Mesendoderm (in vitro differentiated cells): ENCODE results near the gene ITPRIP.

Experiments used
- DNase-seq: peaks from one replicate; pipeline ENCODE4 v3.0.0; 2013
- H2AK5ac ChIP-seq: 2 replicates; pipeline ENCODE4 v1.6.1; 2013; ENCODE audit warnings: low read length, inconsistent platforms
- H2BK120ac ChIP-seq: 2 replicates; pipeline ENCODE4 v1.6.1; 2013; ENCODE audit warnings: low read depth, mild to moderate bottlenecking, low read length, moderate library complexity, mixed read lengths
- H2BK15ac ChIP-seq: replicated peaks from 2 replicates; pipeline ENCODE4 v1.6.1; 2013; ENCODE audit warnings: low read depth, mild to moderate bottlenecking, moderate library complexity
- H2BK5ac ChIP-seq: 2 replicates; pipeline ENCODE4 v1.6.1; 2013; ENCODE audit warnings: low read length, inconsistent platforms
- H3K18ac ChIP-seq: 2 replicates; pipeline ENCODE4 v1.6.1; 2013; ENCODE audit warnings: mild to moderate bottlenecking, low read length, mixed read lengths
- H3K23ac ChIP-seq: one replicate; pipeline ENCODE4 v1.6.1; 2013; ENCODE audit warnings: low read length
- H3K27ac ChIP-seq: 2 replicates; pipeline ENCODE4 v1.5.1; 2013; ENCODE audit warnings: low read depth, mild to moderate bottlenecking, inconsistent platforms, low read length, moderate library complexity
- H3K27me3 ChIP-seq: 2 replicates; pipeline ENCODE4 v1.6.1; 2013; ENCODE audit warnings: low read length, control low read depth, mild to moderate bottlenecking, inconsistent platforms; ENCODE audit not compliant: insufficient read depth, poor library complexity
- H3K36me3 ChIP-seq: 2 replicates; pipeline ENCODE4 v1.6.1; 2013; ENCODE audit warnings: low read length, inconsistent platforms; ENCODE audit not compliant: control insufficient read depth, insufficient read depth
- H3K4ac ChIP-seq: one replicate; pipeline ENCODE4 v1.6.1; 2013; ENCODE audit warnings: low read depth, mild to moderate bottlenecking, low read length, moderate library complexity
- H3K4me1 ChIP-seq: 2 replicates; pipeline ENCODE4 v1.6.1; 2013; ENCODE audit warnings: low read depth, low read length, inconsistent platforms; ENCODE audit not compliant: control insufficient read depth
- H3K4me2 ChIP-seq: 2 replicates; pipeline ENCODE4 v1.6.1; 2013; ENCODE audit warnings: low read length
- H3K4me3 ChIP-seq: 2 replicates; pipeline ENCODE4 v1.5.1; 2013; ENCODE audit warnings: mild to moderate bottlenecking, low read length
- H3K56ac ChIP-seq: one replicate; pipeline ENCODE4 v1.6.1; 2013; ENCODE audit warnings: low read length
- H3K79me1 ChIP-seq: 2 replicates; pipeline ENCODE4 v1.6.1; 2013; ENCODE audit warnings: low read length, inconsistent platforms
- H3K79me2 ChIP-seq: 2 replicates; pipeline ENCODE4 v1.6.1; 2013; ENCODE audit warnings: mild to moderate bottlenecking, low read length; ENCODE audit not compliant: control insufficient read depth, insufficient read depth
- H3K9ac ChIP-seq: 2 replicates; pipeline ENCODE4 v1.6.1; 2013; ENCODE audit warnings: low read length, inconsistent platforms
- H4K5ac ChIP-seq: one replicate; pipeline ENCODE4 v1.6.1; 2013; ENCODE audit warnings: low read length
- H4K8ac ChIP-seq: one replicate; pipeline ENCODE4 v1.6.1; 2013; ENCODE audit warnings: low read depth, mild to moderate bottlenecking, control low read depth, low read length, moderate library complexity
- WGBS: extraction: QIAGEN DNeasy Blood & Tissue Kit; methylation state at CpG from one replicate; pipeline ENCODE4 v1.1.7; 2013; ENCODE audit warnings: low lambda C conversion rate, missing lambda C conversion rate; ENCODE audit not compliant: insufficient coverage; ENCODE audit errors: extremely low coverage; 5-methylcytosine and 5-hydroxymethylcytosine counted together

Gene ITPRIP

DNA sequence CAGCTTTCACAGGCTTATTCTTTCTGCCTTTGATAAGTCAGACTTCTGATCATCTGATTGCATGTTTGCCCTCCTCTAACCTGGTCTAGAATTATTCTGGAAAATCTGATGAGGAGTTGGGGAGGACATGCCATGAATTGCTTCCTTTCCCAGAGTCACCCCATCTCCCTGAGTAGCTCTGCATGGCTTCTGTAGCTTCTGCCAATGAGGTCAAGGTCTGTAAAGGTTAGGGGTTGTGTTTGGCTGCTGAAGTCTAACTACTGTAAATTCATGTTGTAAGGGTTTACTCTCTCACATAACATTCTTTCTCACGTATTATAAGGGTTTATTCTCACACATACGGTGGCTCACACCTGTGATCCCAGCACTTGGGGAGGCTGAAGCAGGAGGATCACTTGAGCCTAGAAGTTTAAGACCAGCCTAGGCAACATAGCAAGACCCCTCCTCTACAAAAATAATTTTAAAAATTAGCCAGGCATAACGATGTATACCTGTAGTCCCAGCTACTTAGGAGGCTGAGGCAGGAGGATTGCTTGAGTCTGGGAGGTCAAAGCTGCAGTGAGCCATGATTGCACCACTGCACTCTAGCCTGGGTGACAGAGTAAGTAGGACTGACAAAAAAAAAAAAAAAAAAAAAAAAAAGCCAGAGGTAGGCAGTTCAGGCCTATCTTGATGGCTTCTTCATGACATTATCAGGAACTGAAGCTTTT, 58.6 kb downstream of the ITPRIP start:
- Histone ChIP-seq H3K56ac (no peak overlapping the region), H3K27me3 (no peaks in the 10 kb centered on the region), H3K4me1 (peaks cover 5% of the 10 kb centered on the region), H3K4me2 (no peak overlapping the region), H3K4ac (no peak overlapping the region), H3K79me1 (no peaks in the 10 kb centered on the region), H4K5ac (no peak overlapping the region), H2BK15ac (no peak overlapping the region), H3K9ac (no peak overlapping the region), H2BK120ac (no peak overlapping the region), H3K18ac (no peak overlapping the region), H3K36me3 (no peaks in the 10 kb centered on the region), H3K27ac (no peak overlapping the region), H4K8ac (no peak overlapping the region), H3K4me3 (no peak overlapping the region), H3K79me2 (no peaks in the 10 kb centered on the region), H2AK5ac (no peak overlapping the region), H2BK5ac (no peak overlapping the region), H3K23ac (no peak overlapping the region)
- no CpG with 5 or more reads among the region's 3 CpGs for WGBS
- no peak for DNase-seq

DNA sequence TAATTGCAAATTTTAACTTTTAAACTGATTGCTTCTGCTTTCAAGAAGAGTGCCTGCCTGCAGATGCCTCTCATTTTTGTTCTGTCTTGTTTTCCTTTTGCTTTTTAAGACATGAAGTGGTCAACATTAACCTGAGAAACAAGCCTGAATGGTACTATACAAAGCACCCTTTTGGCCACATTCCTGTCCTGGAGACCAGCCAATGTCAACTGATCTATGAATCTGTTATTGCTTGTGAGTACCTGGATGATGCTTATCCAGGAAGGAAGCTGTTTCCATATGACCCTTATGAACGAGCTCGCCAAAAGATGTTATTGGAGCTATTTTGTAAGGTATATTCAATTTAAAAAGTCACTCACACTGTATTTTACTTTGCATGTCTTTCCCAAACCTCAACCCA, 60.5 kb downstream of the ITPRIP start:
- Histone ChIP-seq H4K8ac (no peak overlapping the region), H3K56ac (no peak overlapping the region), H3K4me3 (no peak overlapping the region), H3K79me1 (no peaks in the 10 kb centered on the region), H4K5ac (no peak overlapping the region), H3K9ac (no peak overlapping the region), H3K4me1 (peaks cover 5% of the 10 kb centered on the region), H2BK120ac (no peak overlapping the region), H3K27me3 (no peaks in the 10 kb centered on the region), H2AK5ac (no peak overlapping the region), H2BK5ac (no peak overlapping the region), H3K27ac (no peak overlapping the region), H3K23ac (no peak overlapping the region), H3K79me2 (no peaks in the 10 kb centered on the region), H3K18ac (no peak overlapping the region), H3K4me2 (no peak overlapping the region), H3K36me3 (no peaks in the 10 kb centered on the region), H3K4ac (no peak overlapping the region), H2BK15ac (no peak overlapping the region)
- no CpG with 5 or more reads among the region's 2 CpGs for WGBS
- DNase-seq = no peak

DNA sequence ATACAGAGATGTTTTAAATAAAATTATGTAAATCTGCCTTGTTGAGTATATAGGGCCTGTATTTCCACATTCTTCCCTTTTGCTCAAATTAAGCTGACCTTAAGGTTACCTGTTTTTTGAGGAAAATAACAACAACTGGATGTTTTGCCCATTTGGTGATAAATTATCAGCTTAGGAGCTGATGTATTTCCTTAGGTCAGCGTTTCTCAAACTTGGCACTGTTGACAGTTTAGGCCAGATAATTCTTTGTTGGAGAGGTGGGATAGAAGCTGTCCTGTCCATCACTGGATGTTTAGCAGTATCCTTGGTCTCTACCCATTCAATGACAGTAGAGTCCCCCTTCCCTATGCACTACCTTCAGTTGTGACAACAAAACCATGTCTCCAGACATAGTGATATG, 62.1 kb downstream of the ITPRIP start:
- no peak overlapping the region for H2BK5ac ChIP-seq
- H4K5ac ChIP-seq = no peak overlapping the region
- no peak overlapping the region for H3K56ac ChIP-seq
- H3K4me2 ChIP-seq = no peak overlapping the region
- H3K18ac ChIP-seq = no peak overlapping the region
- no peak overlapping the region for H2AK5ac ChIP-seq
- no peak for DNase-seq
- peaks cover 5% of the 10 kb centered on the region for H3K4me1 ChIP-seq
- no peak overlapping the region for H3K23ac ChIP-seq
- H4K8ac ChIP-seq = no peak overlapping the region
- H3K9ac ChIP-seq = no peak overlapping the region
- no peaks in the 10 kb centered on the region for H3K36me3 ChIP-seq
- H3K27ac ChIP-seq = no peak overlapping the region
- no peaks in the 10 kb centered on the region for H3K79me2 ChIP-seq
- no peak overlapping the region for H2BK120ac ChIP-seq
- no peak overlapping the region for H3K4me3 ChIP-seq
- no peaks in the 10 kb centered on the region for H3K79me1 ChIP-seq
- no peaks in the 10 kb centered on the region for H3K27me3 ChIP-seq
- no peak overlapping the region for H2BK15ac ChIP-seq
- no CpG with 5 or more reads among the region's 1 CpG for WGBS
- H3K4ac ChIP-seq = no peak overlapping the region

DNA sequence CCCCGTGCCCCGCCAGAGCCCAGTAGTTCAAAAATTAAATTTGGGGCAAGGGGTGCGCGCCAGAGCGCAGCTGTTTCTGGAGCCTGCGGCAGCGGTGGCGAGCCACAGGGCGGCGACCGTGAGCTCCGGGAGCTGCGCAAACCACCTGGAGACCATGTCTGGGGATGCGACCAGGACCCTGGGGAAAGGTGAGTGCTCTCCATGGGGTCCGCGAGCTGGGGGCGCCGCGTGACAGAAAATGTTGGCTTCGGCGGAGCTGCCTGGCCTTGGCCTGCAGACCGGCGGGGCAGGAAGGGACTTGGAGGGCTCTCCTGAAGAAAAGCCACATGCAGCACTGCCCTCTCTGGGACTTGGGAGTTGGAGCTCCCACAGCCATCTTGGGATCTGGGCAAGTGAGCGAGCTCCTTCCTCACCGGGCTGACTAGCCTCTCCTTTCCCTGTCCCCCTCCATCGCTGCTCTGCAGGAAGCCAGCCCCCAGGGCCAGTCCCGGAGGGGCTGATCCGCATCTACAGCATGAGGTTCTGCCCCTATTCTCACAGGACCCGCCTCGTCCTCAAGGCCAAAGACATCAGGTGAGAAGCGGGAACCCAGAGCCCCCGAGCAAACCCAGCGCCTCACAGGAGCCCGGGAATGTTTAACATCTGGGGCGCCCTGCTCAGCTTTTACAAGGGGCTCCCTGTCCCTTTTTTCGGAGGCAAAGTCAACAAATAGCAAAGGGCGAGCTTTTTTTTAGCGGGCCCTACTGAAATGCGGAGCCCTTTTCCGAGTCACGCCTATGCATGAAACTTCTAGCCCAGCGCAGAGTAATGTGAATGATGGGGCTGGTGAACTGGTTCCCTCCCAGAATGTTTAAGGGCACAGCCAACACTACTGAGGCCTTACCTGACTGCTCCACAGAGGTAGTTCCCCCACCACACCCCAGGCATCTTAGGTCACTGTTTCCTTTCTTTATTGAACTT, 63.2 kb downstream of the ITPRIP start:
- DNase-seq = peak; percentile 78
- Histone ChIP-seq H3K4me3 (peak overlapping the region; percentile 41), H3K4me1 (peaks cover 5% of the 10 kb centered on the region), H4K5ac (no peak overlapping the region), H2BK5ac (no peak overlapping the region), H2BK15ac (no peak overlapping the region), H3K18ac (peak overlapping the region; percentile 33), H2BK120ac (no peak overlapping the region), H3K27ac (no peak overlapping the region), H3K9ac (peak overlapping the region; percentile 78), H3K4ac (no peak overlapping the region), H3K27me3 (no peaks in the 10 kb centered on the region), H2AK5ac (no peak overlapping the region), H3K56ac (peak overlapping the region; percentile 91), H3K4me2 (peak overlapping the region; percentile 82), H4K8ac (peak overlapping the region; percentile 30), H3K23ac (no peak overlapping the region), H3K36me3 (no peaks in the 10 kb centered on the region), H3K79me1 (no peaks in the 10 kb centered on the region), H3K79me2 (no peaks in the 10 kb centered on the region)
- WGBS = no CpG with 5 or more reads among the region's 42 CpGs

DNA sequence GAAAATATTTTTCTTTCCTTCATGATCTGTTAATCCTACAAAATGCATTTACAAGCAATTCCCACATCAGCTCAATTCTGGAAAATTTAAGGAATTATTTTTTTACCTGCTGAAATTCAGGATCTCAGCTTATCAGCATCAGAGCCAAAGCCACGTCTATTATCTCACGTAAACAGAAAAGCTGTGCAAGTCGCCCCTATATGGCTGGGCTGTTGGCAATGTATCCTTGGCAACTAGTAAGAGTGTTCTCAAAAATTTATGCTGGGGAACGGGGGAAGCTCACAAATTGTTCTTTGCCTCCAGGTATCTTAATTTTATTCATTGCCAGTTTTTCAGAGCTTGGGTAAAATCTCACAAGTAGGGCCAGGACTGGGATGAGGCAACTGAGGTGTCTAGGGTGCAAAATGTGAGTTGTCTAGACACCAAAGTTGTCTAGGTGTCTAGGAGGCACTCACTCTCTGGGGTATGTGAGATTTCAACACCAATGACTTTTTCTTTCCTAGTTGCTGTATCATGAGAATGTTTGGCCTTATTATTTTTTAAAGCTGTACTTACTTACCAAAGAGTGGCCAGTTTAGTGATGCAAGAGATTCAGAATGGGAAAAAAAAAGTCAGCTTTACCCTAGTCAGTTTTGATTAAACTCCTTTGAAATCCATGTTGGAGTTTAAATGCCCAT, 64.2 kb downstream of the ITPRIP start:
- peak; percentile 13 for DNase-seq

More for the DNA sequence above, 64.2 kb downstream of the ITPRIP start:
- no peaks in the 10 kb centered on the region for H3K79me2 ChIP-seq
- H3K4ac ChIP-seq = no peak overlapping the region
- peak overlapping the region; percentile 62 for H2BK15ac ChIP-seq
- no CpG with 5 or more reads among the region's 4 CpGs for WGBS
- peak overlapping the region; percentile 30 for H4K8ac ChIP-seq
- no peak overlapping the region for H3K23ac ChIP-seq
- peaks cover 5% of the 10 kb centered on the region for H3K4me1 ChIP-seq
- no peak overlapping the region for H2BK120ac ChIP-seq
- no peaks in the 10 kb centered on the region for H3K36me3 ChIP-seq
- no peaks in the 10 kb centered on the region for H3K79me1 ChIP-seq
- no peak overlapping the region for H3K4me2 ChIP-seq
- no peak overlapping the region for H2BK5ac ChIP-seq
- H3K27me3 ChIP-seq = no peaks in the 10 kb centered on the region
- no peak overlapping the region for H3K18ac ChIP-seq
- H3K27ac ChIP-seq = no peak overlapping the region
- peak overlapping the region; percentile 54 for H3K56ac ChIP-seq
- no peak overlapping the region for H3K4me3 ChIP-seq
- H3K9ac ChIP-seq = no peak overlapping the region
- H4K5ac ChIP-seq = no peak overlapping the region
- no peak overlapping the region for H2AK5ac ChIP-seq
